A673 (cell line): ENCODE results near the gene RASGRP2.

Experiments
- CTCF ChIP-seq: fragments of 300-800, 200-600 bp; sonication (generic); conservative IDR thresholded peaks from 2 replicates; pipeline ENCODE4 v1.5.1; 2017; ENCODE audit warnings: low read depth, mild to moderate bottlenecking, antibody characterized with exemption, low read length, moderate library complexity, mixed read lengths
- EZH2 ChIP-seq: fragments of 200-600 bp; sonication (generic); IDR thresholded peaks from 2 replicates; pipeline ENCODE4 v1.6.1; 2017; ENCODE audit warnings: borderline replicate concordance, low read depth, mild to moderate bottlenecking, mixed read lengths, antibody characterized with exemption, low read length; ENCODE audit not compliant: poor library complexity, severe bottlenecking

GRCh38 chr11:64734811-64735724 is 8.9 kb downstream of the RASGRP2 start:
- TF ChIP-seq CTCF (no peak), EZH2 (no peak)
